GM18520 (cell line): ENCODE data around the gene MAD1L1.

Source experiments
- ATAC-seq: cut with Tn5 transposase; IDR thresholded peaks from one replicate; pipeline ENCODE4 v1.9.1; 2021; ENCODE audit not compliant: unreplicated experiment

MAD1L1 gene

DNA sequence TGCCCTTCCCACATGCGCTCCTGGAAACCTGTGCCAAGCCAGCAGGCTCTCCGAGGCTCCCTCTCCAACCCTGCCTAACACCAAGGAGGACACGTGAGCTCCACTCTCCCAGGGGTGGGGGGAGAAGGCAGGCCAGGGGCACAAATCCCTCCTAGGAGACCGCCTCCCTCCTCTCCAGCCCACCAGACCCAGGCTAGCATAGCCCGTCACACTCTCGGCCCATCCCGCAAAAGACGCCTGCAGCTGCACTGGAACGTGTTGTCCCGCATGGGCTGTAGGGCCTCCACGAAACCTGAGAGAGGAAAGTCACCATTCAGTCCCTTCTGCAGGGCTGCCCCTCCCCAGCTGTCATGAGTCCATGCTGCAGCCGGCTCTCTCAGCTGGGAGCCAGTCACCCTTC is 126.3 kb downstream of the MAD1L1 start:
- no peak for ATAC-seq

DNA sequence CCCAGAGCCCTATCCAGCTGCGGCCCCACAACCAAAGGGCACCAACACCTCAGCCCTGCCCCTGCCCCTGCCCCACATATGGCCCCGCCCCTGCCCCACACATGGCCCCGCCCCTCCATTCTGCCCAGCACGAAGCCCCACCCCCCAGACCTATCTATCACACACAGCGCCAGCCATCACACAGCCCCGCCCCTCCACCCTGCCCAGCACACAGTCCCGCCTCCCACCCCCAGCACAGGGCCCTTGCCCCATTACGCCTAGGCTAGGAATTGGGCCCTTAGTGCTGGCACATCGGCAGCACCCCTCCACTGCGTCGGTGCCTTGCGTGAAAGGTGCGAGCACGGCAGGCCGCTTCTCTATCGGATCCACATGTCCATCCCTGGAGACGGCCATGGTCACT is 126.8 kb downstream of the MAD1L1 start:
- ATAC-seq: no peak

DNA sequence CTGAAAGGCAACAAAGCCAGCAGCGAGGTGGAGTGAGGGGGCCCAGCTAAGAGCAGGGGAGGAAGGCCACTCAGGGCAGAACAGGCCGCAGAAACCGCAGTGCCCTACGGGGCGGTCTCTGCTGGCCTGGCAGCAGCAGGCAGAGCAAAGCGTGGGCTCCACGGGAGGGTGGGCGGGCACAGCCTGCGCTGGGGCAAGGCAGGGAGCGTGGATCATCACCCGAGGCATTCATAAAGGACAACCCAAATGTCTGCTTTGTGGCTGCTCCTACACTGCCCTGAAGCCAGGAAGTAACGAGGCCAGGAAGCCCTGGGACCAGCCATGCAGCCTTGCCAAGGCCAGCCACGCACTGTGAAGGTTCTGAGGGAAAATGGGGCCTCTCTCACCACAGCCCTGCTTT is 127.5 kb downstream of the MAD1L1 start:
- ATAC-seq: no peak

DNA sequence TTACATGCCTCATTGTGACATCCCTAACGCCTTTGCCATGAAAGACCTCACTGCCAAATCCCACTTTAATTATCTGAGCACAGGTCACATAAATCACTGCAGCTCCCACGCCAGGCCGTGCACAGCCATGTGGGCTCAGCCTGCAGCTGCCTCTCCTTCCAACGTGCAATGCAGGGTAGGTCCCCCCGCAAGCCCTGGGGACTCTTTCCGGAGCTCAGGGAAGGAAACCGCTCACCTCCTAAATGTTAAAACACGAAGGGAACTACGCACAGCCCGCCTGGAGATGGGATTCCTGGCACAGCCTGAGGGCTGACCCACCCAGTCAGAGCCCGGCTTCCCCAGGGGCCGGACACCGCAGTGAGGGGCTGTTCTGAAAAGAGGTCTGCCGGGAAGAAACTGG is 128.0 kb downstream of the MAD1L1 start:
- no peak for ATAC-seq

DNA sequence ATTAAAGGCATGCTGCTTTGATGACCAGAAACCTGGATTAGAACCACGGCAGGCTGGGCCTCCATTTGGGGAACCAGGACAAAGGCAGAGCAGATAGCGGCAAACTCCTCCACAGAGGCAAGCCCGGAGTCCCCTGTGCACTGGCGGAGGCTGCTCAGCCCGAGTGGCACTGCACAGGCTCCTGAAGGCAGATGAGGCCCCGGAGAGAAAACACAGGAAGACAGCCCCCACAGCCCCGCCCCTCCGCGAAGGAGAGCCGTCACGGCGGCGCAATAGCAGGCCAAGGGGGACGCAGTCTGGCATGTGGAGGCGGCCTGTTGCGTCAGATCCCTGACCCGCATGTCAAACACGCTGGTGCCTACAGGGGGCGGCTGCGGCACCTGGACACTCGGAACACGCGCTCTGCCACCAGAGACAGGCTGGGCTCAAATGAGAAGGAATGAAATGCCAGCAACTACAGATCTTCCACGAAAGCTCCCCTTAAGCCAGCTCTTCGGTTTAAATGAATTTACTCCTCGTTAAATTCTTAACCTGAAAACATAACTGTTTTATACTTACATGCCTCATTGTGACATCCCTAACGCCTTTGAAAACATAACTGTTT is 128.5 kb downstream of the MAD1L1 start:
- no peak for ATAC-seq

DNA sequence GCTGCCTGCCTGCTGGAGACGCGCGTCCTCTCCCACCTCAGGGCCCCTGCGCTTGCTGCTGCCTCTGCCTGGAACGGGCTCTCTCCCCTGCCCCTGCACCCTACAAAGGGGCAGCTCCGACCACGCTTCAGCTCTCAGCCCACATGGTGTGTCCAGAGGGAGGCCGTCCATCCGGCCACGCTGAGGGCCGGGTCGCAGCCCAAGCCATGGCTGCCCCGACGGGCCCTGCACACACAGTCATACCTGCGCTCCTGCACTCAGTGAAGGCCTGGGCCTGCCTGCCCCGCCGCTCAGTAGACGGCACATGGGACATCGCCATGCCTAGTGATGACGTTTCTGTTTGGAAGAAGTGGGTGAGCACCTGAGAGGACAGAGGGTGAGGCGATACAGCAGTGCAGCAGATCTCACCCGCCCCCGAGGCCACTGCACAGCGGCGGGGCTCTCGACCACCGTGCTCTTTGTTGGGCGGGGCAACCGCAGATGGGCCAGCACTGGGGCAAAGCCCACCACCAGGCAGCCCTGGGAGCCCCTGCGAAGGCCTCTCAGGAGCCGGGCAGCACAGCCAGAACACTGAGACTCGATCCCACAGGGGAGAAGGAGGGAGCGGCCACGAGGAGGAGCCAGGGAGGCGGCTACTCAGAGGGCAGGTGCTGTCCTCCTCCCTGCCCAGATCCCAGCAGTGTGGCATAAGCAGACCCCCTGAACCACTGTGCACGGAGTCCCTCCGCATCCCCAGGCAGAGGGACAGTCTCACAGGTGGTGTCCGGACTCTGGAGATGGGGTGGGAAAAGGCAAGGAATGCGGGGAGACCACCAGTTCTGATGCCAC is 129.5 kb downstream of the MAD1L1 start:
- ATAC-seq: no peak

DNA sequence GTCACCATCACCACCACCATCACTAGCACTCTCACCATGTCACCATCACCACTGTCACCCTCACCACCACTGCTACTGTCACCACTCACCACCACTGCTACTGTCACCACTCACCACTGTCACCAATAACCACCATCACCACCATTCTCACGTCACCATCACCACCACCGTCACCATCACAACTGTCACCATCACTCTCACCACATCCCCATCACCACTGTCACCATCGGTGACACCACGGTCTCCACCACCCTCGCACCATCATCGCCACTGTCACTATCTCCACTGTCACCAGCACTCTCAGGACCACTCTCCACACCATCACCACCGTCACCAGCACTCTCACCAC is 130.4 kb downstream of the MAD1L1 start:
- ATAC-seq: no peak

DNA sequence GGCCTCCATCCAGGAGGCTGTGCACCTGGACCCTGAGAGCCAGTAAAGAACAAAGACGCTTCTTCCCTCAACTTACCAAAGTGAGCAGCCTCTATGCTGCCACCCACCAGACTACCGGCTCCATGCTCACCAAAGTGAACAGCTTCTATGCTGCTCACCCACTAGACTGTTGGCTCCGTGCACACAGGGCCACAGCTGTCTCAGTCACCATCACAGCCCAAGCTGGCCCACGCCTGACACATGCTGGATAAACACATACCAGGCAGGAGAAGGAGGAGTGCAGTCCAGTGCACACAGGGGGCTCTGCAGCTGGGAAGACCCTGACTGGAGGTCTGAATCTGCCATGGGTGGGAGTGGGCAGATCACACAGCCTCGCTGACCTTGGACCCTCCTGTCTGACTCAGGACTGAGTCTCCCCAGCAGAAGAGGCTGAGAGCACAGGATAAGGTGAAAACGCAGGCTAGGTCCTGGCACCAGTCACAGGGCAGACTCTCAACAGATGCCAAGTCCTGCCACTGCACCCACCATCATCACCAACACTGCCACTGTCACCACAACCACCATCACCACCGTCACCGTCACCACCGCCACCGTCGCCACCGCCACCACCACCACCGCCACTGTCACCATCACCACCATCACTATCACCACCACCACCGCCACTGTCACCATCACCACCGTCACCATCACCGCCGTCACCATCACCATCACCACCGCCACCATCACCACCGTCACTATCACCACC is 130.9 kb downstream of the MAD1L1 start:
- no peak for ATAC-seq

DNA sequence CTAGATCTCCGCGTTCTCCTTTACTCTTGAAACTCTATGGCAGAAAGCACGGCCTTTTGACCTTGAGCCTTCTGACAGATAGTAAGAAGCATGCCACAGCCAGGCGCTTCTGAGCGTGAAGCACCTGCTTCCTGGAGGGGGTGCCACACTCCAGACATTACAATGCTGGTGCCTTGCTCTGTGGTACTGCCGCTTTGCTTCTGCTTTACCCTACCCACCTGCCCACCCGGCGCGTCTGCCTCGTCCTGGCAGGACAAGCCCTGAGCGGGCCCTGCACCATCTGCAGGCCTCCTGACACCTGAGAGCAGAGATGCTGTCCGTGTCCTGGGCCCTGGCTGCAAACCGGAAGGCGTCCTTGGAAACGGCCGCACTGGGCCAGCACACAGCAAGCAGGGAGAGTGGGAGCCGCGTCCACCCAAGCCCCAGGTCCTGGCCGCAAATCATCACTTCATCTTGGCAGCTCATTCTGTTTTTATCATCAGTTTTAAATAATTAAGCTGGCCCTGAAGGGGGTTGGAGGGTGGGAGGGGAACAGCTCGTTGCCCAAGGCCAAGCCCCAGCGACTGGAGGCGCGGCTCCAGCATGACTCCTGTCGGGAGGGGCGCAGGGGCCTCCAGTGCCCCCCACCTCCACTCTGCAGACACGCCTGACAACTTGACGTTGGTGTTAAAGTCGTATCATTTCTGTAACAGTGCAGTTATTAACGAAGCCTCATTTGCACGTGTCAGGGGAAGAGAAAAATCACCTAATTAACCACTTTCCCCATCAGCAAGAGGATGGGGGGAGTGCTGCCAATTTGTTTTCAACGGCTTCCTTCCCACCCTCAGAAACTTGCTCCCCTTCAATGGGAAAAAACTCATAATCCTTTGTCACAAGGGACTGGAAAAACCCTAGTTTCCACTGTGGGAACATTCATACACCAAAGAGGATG is 132.2 kb downstream of the MAD1L1 start:
- ATAC-seq: no peak

DNA sequence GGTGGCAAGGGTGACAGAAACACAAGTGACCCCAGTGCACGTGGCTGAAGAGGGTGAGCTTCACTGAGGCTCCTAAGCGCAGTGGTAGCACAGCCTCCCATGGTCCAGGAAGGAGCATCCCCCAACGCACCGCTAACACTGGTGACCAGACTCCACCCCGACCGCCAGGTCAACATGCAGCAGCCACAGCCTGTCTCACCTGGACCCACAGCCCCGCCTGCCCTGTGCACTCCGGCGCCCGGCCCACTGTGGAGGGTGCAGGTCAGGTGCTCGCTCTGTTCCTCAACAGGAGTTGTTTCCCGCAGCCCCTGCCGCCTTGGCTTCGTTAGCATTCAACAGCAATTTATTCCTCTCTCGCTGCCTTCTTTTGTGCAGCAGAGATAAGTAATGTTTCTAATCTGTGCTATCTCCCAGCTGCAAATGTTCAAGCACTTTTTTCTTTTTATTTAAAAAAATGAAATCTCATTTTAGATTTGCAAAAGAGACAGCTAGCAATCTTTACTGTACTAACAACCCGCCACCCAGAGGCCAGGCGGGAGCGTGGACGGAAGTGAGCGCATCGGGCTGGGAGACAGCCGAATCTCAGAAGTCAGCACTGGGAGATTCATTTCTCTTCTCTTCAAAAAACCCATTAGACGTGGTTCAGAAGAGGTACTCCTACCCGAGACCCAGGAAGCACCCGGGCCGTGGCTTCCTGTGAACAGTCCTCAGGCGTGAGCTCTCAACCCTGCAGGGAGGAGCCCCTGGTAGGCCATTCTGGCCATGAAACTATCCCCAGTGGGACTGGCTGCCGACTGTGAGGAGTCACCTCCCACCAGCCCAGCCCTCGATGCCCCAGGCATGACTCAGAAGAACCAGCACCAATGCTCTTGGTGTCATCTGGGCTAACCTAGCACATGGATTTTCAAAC is 133.4 kb downstream of the MAD1L1 start:
- ATAC-seq: no peak

DNA sequence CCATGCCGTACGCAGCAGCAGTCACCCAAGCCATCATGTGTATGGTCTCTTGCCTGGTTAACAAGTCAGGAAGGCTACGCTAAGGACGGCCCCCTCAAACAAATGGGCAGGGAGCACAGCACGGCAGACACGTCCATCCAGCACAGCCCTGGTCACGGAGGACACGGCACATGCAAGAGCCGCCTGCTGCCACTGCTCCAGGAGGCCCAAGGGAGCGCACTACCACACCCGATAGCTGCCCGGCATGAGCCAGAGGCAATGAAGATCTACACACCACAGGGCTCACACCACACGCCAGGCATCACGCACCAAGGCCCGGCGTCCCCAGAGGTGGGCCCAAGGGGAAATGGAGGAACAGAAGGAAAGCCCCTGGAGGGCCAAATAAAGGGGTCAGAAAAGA is 134.2 kb downstream of the MAD1L1 start:
- no peak for ATAC-seq

DNA sequence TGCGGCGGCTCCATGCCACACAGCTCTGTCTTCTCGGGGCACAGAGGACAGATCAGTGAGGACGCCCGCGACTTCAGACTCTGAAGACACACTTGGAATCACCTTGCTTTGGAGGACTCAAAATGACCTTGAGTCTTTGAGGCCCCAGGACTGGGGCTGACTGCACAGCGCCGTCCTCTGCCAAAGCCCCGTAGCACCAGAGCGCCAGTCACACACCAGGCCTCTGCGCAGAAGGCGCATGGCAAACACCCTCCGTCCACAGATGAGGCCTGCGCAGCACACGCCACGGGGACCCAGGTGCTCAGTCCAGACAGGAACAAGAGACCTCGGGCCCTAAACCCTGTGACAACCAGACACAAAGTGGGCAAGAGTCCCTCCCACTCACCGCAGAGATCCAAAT is 134.7 kb downstream of the MAD1L1 start:
- ATAC-seq: no peak

DNA sequence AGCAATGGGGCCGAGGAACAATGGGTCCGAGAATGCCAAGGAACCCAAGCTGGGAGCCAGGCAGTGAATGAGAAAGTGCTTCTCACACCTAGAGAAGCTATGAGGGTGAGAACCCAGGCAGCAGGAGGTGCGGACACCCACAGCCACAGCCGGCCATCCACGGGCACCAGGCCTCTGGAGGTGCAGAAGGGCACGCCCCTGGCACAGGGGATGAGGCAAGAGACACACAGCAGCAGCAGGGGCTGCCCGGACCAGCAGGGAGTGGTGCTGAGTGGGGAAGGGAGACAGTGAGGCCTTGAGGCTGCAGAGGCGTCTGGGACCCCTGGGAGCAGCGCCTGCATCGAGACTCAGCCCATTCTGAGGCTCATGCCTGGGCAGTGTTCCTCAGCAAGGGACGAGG is 135.3 kb downstream of the MAD1L1 start:
- no peak for ATAC-seq

DNA sequence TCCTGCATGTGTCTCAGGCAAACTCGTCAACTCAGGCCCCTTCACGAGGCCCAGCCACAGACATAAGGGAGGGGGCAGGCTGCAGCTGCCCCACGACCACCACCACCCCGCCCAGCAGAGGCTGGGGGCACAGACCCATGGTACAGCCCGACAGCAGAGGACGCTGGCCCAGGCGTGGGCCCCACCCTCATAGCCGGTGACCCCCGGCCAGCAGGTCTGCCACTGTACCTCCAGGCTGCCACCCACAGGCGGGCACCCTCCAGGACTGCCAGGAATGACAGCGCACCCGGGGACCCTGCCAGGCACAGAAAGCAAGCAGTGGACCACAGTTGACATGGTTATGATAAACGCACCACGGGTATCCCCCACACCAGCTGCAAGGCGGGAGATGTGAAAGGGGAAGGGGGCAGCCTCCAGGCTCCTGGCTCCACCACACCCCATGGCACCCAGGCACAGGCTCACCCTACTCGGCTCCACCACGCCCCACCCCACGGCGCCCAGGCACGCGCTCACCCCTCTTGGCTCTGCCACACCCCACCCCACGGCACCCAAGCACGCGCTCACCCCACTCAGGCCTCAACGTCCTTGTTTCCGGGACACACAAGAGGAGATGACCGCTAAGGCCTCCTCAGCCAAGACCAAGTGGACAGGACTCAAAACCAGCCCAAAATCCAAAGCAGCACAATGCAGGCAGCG is 135.9 kb downstream of the MAD1L1 start:
- no peak for ATAC-seq

DNA sequence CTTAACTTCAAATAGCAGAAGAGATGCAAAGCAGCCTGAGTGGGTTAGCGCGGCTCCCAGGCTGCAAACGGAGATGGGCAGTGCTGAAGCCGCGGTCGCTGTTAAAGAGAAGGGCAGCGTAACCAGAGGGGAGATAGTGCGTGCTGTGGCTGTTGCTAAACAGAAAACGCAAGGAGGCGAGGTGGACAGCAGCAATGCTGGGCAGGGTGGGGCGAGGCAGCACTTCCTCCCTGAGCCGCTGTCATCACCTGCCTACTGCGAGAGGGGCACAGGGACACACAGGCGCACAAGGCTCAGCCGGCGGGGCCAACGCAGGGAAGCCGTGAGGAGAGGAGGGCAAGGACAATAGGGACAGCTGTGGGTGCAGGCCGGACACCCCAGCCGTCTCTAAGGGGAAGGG is 137.3 kb downstream of the MAD1L1 start:
- ATAC-seq: no peak

DNA sequence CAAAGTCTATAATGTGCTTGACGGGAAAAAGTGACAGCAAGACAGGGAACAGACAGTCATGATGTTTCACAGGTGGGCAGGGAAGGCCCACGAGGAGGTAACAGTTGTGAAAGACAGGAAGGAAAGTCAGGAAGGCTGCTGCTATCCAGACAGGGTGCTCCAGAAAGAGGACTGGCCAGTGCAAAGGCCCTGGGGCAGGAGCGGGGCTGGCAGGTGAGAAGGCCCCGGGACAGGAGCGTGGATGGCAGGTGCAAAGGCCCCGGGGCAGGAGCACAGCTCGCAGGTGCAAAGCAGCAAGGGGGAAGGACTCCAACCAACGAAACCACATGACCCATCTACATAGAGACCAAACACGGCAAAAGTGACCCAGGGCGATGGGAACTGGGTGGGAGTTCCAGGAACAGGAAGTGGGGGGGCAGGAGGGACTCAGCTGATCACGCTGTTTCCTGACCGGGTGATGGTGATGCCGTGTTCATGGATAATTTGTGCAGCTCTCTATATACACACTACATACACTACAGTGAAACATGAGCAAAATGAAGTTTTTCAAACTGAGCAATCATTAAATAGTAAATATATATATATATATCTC is 138.2 kb downstream of the MAD1L1 start:
- ATAC-seq: no peak

DNA sequence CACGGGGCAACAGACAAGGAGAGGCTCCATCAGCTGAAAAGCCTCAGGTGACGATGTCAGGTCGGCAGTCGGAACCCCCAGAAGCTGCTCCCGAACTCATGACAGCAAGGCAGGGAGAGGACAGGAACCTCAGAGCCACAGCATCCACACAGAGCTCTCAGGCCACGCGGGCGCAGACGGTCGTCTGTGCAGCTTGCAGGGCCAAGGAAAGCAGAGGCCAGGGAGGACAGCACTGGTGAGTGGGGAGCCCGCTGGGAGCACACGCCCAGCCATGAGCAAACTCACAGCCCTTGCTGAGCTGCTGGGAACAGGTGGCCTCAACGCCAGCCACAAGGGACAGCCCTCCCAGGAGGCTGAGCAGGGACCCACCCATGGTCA is 138.9 kb downstream of the MAD1L1 start:
- ATAC-seq: no peak

DNA sequence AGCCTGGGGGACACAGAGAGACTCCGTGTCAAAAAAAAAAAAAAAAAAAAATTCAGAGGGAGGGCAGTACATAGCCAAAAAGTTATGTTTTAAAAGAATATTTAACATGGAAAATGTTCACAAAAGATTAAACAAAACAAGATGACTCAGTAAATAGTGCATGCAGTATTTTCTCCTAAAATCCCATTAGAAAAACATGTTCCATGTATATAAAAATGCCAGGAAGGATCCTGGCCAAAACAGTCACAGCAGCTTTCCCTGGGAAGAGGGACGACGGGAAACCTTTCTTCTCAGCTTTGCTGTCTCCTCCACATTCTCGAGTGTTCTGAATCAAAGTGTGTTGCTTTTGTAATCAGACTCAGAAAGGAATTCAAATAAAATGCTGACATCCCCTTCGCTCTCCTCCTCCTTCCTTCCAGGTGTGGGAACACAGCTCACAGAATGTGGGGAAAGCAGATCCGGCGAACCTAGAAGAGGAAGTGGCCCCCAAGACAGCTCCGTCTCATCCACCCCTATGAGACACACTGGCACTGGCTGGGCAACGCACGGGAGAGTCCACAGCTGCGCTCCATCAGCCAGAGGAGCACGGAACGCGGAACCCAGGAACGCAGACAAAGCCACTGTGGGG is 139.4 kb downstream of the MAD1L1 start:
- ATAC-seq: no peak

DNA sequence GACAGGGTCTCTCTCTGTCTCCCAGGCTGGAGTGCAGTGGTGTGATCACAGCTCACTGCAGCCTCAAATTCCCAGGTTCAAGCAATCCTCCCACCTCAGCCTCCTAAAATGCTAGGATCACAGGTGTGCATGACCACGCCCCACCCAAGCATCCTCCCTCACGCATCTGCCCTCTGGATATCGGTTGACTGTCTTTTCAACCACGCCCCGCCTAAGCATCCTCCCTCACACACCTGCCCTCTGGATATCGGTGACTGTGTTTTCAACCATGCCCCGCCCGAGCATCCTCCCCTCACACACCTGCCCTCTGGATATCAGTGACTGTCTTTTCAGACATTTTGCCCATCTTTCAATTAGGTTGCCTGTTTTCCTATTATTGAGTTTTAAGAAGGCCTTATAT is 140.5 kb downstream of the MAD1L1 start:
- ATAC-seq: no peak
